Measurements from ENCODE around the gene CLCN5. TPM values are rescaled to one million over a fixed set of nuclear protein-coding genes. Genes with fewer than 3 reads are reported as not detected.
"Not testable (repeated sequence)": the region's sequence is repeated elsewhere in the genome, so short reads cannot be mapped to it uniquely, and the experiment has no call there.

Gene CLCN5
- total RNA-seq, 1 donor from 2014 or later = 3.3 TPM

DNA sequence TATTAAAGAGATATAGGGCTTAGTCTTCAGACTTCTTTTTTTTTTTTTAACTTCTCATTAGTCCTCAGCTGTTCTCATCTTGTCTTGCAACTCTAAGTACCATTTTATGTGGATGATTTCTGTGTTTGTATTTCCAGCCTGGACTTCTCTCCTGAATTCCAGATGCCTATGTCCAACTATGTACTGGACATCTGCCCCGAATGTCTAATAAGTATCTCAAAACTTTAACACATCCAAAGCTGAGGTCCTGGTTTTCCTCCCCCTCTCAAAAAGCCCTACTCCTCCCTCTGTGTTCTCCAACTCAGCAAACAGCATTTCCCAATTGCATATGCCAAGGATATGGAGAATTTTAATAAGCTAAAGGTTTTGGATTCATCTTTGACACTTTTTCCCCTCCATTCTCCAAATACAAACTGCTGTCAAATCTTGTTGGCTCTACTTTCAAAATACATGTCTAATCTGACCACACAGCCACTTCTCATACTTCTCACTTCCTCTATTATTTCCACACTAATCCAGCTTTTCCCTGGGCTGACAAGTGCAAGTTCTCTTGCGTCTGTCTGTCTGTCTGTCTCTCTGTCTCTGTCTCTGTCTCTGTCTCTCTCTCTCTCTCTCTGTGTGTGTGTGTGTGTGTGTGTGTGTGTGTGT, 79.8 kb downstream of the CLCN5 start:
- no peak for DNase-seq (ENCODE audit: low read depth)
- TF ChIP-seq, protein P1, sequence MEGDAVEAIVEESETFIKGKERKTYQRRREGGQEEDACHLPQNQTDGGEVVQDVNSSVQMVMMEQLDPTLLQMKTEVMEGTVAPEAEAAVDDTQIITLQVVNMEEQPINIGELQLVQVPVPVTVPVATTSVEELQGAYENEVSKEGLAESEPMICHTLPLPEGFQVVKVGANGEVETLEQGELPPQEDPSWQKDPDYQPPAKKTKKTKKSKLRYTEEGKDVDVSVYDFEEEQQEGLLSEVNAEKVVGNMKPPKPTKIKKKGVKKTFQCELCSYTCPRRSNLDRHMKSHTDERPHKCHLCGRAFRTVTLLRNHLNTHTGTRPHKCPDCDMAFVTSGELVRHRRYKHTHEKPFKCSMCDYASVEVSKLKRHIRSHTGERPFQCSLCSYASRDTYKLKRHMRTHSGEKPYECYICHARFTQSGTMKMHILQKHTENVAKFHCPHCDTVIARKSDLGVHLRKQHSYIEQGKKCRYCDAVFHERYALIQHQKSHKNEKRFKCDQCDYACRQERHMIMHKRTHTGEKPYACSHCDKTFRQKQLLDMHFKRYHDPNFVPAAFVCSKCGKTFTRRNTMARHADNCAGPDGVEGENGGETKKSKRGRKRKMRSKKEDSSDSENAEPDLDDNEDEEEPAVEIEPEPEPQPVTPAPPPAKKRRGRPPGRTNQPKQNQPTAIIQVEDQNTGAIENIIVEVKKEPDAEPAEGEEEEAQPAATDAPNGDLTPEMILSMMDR (conservative IDR thresholded peaks at IDR 0.05; ENCODE audit: low read depth, low read length) = no peak
- no peak overlapping the region for H3K4me3 ChIP-seq (ENCODE audit: low read depth, low read length)

DNA sequence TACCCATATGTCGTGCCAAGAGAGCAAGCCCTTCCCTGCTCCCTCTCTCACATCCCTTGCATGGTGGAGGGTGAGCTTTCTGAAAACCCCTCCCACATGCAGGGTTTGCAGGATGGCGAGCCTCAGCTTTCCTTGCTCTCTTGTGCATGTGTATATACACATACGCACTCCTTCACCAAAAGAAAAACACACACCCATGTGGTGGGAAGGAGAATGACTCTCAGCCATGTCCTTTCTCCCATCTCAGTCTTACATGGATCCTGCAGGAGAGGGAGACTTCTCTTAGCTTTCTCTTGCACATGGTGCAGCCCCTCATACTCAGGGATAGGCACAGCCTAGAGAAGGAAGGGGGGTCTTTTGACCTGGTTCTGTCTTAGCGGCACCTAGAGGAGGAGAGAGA, 81.1 kb downstream of the CLCN5 start:
- TF ChIP-seq, protein P1 (conservative IDR thresholded peaks at IDR 0.05; ENCODE audit: low read depth, low read length) = no peak
- no peak for DNase-seq (ENCODE audit: low read depth)

DNA sequence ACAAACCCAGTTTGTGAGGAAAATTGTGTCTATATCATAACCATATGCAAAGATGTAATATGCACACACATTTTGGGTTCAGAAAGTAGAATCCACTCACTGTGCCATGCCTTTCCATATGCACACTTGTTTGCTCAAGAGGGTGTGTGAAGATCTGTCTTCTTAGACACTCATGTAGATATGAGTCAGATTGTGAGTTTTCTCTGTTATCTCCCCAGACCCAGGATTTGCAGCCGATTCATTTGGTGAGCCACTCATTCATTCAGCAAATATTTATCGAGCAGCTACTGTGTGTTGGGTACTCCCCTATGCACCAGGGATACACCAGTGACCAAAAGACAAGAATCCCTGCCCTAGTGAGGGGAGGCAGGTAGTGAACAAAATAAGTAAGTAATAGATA, 81.5 kb downstream of the CLCN5 start:
- no peak overlapping the region for H3K4me3 ChIP-seq (ENCODE audit: low read depth, low read length)
- DNase-seq (ENCODE audit: low read depth) = no peak
- TF ChIP-seq, protein P1 (conservative IDR thresholded peaks at IDR 0.05; ENCODE audit: low read depth, low read length) = no peak

More for the DNA sequence above, 81.1 kb downstream of the CLCN5 start:
- H3K4me3 ChIP-seq (ENCODE audit: low read depth, low read length) = no peak overlapping the region

DNA sequence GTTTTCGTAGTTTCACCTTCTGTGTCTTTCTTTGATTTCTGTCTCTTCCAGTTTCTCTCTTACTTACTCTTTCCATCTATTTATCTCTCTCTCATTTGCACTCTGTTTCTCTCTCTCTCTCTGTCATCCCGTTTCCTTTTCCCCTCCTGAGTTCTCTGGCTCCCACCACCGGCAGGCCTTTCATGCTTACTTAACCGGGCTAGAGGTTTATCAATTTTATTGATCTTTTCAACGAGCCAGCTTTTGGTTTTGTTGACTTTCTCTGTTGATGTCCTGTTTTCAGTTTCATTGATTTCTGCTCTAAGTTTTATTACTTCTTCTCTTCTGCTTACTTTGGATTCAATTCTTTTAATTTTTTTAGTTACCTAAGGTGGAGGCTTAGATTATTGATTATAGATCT, 103.2 kb downstream of the CLCN5 start:
- not testable (repeated sequence) for H3K4me3 ChIP-seq (ENCODE audit: low read depth, low read length); DNase-seq (ENCODE audit: low read depth)

DNA sequence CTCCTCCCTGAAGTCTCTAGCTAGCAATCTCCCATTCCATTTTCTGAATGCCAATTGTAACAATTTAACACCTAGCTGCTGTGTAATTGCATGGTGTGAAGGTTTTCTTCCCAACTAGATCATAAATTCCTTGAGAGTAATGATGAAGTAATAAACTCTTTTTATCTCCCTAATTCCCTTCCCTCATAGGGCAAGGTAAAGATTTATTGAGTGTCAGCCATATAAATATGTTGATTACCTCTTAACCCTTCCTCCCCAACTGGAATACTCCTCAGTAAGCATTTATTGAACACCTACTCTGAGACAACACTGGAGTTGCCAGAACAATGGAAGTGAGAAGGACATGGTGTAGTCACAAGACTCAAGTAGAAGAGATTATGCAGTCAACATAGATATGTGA, 112.7 kb downstream of the CLCN5 start:
- DNase-seq (ENCODE audit: low read depth) = no peak
- TF ChIP-seq, protein P1 (conservative IDR thresholded peaks at IDR 0.05; ENCODE audit: low read depth, low read length) = no peak
- H3K4me3 ChIP-seq (ENCODE audit: low read depth, low read length) = no peak overlapping the region

DNA sequence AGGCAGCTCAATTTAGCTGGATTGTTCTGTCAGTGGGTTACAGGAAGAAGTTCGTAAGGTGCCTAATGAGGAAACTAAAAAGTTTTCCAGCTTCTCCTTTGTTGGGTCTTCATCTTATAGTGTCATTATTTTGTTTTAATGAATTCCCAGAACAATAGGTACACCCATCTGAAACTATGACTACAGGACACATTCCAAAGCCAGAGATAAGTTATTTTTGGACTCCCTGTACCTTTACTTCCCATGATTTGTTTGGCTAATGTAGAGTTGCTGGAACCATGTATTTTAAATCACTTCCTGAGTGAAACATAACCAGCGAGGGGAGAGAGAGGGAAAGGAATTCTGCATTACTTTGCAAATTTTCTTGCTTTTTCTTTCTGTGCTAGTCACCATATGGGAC, 114.0 kb downstream of the CLCN5 start:
- no peak overlapping the region for H3K4me3 ChIP-seq (ENCODE audit: low read depth, low read length)
- no peak for DNase-seq (ENCODE audit: low read depth)
- TF ChIP-seq, protein P1 (conservative IDR thresholded peaks at IDR 0.05; ENCODE audit: low read depth, low read length) = no peak

DNA sequence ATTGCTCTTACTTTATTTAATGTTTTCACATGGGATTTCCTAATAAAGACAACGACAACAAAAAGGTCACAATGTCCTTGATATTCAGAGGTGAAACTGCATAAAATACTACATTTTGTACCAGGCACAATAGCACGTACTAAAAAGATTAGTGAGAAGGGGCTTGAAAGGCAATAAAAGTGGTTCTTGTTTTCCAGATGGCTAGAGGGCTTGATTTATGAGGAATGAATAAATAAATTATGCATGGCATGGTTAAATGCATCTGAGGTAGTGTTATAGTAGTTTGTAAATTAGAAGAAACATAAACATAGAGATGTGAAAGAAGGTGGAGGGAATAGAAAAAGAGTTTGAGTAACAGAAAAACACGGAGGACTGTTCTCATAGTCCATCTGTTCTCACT, 123.4 kb downstream of the CLCN5 start:
- TF ChIP-seq, protein P1 (conservative IDR thresholded peaks at IDR 0.05; ENCODE audit: low read depth, low read length) = no peak
- no peak for DNase-seq (ENCODE audit: low read depth)

More for the DNA sequence above, 123.4 kb downstream of the CLCN5 start:
- no peak overlapping the region for H3K4me3 ChIP-seq (ENCODE audit: low read depth, low read length)
